ENCODE data around the gene NHEJ1. TPM values are rescaled to one million over a fixed set of nuclear protein-coding genes. Genes with fewer than 3 reads are reported as not detected.

Gene NHEJ1
- total RNA-seq, 3 donors from 2014 or later: 13.4 to 19.8 (median 17.6) TPM

DNA sequence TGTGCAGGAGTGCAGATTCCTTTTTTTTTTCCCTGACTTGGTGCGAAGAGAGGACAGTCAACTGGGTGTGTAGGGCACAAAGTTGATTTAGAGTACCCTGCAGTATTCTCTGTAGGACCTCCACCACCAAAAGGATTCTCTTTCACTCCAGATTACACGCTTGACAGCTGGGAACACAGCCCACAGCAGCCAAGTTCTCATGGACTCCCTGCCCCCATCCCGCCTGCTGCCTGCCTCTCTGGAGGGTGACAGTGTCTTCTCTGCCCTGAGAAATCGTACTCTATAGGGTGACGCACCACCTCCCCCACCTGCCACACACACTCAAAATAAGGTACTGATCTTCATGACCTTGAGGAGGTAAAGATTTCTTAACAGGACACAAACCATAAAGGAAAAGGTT is 73.3 kb downstream of the NHEJ1 start:
- Histone ChIP-seq H3K9me3 (no peaks in the 10 kb centered on the region), H3K4me1 (no peaks in the 10 kb centered on the region), H3K27ac (no peak overlapping the region), H3K4me3 (no peak overlapping the region), H3K36me3 (no peaks in the 10 kb centered on the region), H3K27me3 (no peaks in the 10 kb centered on the region)
- TF ChIP-seq POLR2A (IDR thresholded peaks at IDR 0.05): no peak
- TF ChIP-seq, protein P1, sequence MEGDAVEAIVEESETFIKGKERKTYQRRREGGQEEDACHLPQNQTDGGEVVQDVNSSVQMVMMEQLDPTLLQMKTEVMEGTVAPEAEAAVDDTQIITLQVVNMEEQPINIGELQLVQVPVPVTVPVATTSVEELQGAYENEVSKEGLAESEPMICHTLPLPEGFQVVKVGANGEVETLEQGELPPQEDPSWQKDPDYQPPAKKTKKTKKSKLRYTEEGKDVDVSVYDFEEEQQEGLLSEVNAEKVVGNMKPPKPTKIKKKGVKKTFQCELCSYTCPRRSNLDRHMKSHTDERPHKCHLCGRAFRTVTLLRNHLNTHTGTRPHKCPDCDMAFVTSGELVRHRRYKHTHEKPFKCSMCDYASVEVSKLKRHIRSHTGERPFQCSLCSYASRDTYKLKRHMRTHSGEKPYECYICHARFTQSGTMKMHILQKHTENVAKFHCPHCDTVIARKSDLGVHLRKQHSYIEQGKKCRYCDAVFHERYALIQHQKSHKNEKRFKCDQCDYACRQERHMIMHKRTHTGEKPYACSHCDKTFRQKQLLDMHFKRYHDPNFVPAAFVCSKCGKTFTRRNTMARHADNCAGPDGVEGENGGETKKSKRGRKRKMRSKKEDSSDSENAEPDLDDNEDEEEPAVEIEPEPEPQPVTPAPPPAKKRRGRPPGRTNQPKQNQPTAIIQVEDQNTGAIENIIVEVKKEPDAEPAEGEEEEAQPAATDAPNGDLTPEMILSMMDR (IDR thresholded peaks at IDR 0.05): no peak
- no peak for TF ChIP-seq POLR2AphosphoS5 (IDR thresholded peaks at IDR 0.05)
- no peak for DNase-seq (ENCODE audit: low spot score in 2 of 2)
- intact Hi-C loops (cut with DNase I; ENCODE audit: low total_unique reads): no loop called here

DNA sequence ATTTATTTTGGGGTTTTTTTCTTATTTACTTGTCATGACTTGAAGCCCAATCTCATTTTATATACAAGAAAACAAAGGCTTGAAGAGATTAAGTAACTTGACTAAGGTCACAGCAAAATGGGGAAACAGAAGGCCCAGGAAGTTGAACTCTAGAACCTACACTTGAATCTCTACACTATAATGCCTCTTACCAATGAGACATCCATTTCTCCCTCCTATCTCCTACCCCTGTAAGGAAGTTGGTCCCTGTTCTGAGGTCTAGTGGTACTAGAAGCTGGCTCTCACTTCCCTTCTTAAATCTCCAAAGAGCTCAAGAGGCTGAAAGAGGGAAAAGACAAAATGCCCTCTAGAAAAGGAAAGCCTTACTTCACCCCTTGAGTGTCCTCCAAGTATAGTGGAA is 74.4 kb downstream of the NHEJ1 start:
- H3K27ac ChIP-seq: no peak overlapping the region
- no peak overlapping the region for H3K4me3 ChIP-seq
- H3K27me3 ChIP-seq: no peaks in the 10 kb centered on the region
- no peak for TF ChIP-seq POLR2AphosphoS5 (IDR thresholded peaks at IDR 0.05)
- TF ChIP-seq POLR2A (IDR thresholded peaks at IDR 0.05): no peak
- TF ChIP-seq, protein P1 (IDR thresholded peaks at IDR 0.05): no peak
- H3K36me3 ChIP-seq: no peaks in the 10 kb centered on the region
- intact Hi-C loops (cut with DNase I; ENCODE audit: low total_unique reads): no loop called here
- no peak for DNase-seq (ENCODE audit: low spot score in 2 of 2)
- H3K4me1 ChIP-seq: no peaks in the 10 kb centered on the region
- no peaks in the 10 kb centered on the region for H3K9me3 ChIP-seq

DNA sequence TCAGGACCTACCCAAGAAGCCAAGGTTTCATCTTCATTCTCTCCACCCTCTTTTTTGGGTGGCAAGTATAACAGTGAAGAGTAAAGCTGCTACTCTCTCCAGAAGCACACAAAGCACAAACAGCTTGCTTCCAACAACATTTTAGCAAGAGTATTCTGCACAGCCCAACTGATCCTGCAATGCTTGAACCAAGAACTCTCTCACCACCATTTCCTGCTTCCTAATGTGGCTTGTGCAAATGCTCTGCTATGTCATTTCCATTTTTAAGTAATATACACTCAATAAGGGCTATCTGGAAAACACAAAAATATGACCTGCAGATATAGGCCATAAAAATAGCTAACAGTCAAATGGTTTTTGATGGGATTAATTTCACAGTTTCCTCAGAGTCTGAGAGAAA is 75.8 kb downstream of the NHEJ1 start:
- Histone ChIP-seq H3K27me3 (no peaks in the 10 kb centered on the region), H3K9me3 (no peaks in the 10 kb centered on the region), H3K27ac (no peak overlapping the region), H3K36me3 (no peaks in the 10 kb centered on the region), H3K4me1 (no peaks in the 10 kb centered on the region), H3K4me3 (no peak overlapping the region)
- TF ChIP-seq, protein P1 (IDR thresholded peaks at IDR 0.05): no peak
- TF ChIP-seq POLR2AphosphoS5 (IDR thresholded peaks at IDR 0.05): no peak
- TF ChIP-seq POLR2A (IDR thresholded peaks at IDR 0.05): no peak
- no peak for DNase-seq (ENCODE audit: low spot score in 2 of 2)
- intact Hi-C loops (cut with DNase I; ENCODE audit: low total_unique reads): no loop called here

DNA sequence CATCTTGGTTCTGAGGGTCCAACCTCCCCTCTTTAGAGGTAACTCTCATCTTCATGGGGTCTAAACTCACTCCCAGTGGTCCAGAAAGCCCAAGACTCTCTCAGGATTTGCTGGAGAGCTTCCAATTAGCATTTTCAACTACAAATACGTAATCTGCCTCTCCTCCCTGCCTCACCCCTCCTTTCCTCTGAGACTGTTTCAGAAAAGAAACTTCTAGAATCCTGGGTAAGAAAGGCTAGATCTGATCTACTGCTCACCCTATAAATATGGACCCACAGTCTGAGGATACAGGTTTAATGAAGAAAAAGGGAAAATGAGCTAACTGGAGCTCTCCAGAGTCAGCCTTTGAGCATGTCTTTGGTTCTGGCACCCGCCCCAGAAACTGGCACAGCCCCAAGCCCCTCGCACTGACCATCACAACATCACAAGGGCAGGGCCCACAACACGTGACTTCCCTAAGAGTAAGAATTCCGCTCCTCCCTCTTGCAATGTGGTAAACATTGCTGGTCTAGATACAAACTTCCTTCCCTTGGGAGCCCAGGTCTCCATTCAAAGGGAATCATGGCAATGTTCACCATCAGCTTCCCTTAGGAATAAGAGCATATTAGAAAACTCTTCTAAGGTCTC is 78.2 kb downstream of the NHEJ1 start:
- Histone ChIP-seq H3K9me3 (no peaks in the 10 kb centered on the region), H3K27ac (no peak overlapping the region), H3K4me3 (no peak overlapping the region), H3K36me3 (no peaks in the 10 kb centered on the region), H3K27me3 (no peaks in the 10 kb centered on the region), H3K4me1 (no peaks in the 10 kb centered on the region)
- no peak for DNase-seq (ENCODE audit: low spot score in 2 of 2)
- TF ChIP-seq POLR2AphosphoS5 (IDR thresholded peaks at IDR 0.05): no peak
- no peak for TF ChIP-seq POLR2A (IDR thresholded peaks at IDR 0.05)
- TF ChIP-seq, protein P1 (IDR thresholded peaks at IDR 0.05): no peak
- intact Hi-C loops (cut with DNase I; ENCODE audit: low total_unique reads): no loop called here

DNA sequence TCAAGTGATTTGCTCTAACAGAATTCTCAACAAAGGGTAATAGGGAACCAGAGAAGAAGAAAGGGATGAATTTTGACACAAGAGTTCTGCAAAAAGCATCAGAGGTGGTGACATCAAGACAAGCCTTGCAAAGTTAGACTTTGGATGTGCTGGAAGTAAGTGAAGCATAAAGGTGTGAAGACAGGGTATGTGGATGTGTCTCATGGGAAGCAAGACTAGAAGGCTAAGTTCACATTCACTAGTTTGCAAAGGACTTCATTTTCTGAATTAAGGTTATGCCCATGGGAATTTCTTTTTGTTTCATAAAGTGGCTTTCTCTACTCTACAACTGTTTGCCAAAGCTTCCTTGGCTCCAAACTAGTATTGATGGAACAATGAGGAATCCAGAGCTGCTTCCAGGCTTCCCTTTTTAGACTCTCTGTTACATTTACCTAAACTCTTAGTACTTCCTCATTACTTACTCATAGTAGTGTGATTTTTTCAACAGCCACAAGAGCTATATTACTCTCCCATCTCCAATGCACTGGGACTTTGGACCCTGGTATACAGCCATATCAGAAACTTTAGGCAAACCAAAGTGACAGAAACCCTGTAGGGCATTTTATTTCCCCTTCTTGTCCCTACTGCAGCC is 78.8 kb downstream of the NHEJ1 start:
- Histone ChIP-seq H3K27ac (no peak overlapping the region), H3K36me3 (no peaks in the 10 kb centered on the region), H3K4me1 (no peaks in the 10 kb centered on the region), H3K4me3 (no peak overlapping the region), H3K9me3 (no peaks in the 10 kb centered on the region), H3K27me3 (no peaks in the 10 kb centered on the region)
- TF ChIP-seq POLR2AphosphoS5 (IDR thresholded peaks at IDR 0.05) (no peak), POLR2A (IDR thresholded peaks at IDR 0.05) (no peak)
- TF ChIP-seq, protein P1 (IDR thresholded peaks at IDR 0.05): no peak
- DNase-seq (ENCODE audit: low spot score in 2 of 2): no peak
- intact Hi-C loops (cut with DNase I; ENCODE audit: low total_unique reads): no loop called here
